Endothelial cell of umbilical vein (primary cell): ENCODE results near the gene CCDC106.

Source experiments
- CTCF ChIP-seq, 2 donors: IDR thresholded peaks; 1 replicate in 1 of 2; 2 replicates in 1 of 2; pipeline ENCODE4 v1.5.1; 2011; ENCODE audit warnings: low read length in 2 of 2, mild to moderate bottlenecking in 2 of 2, moderate library complexity in 2 of 2, control low read depth in 1 of 2, inconsistent platforms in 1 of 2, low read depth in 1 of 2; ENCODE audit not compliant: insufficient read depth in 1 of 2; ENCODE audit errors: extremely low read depth in 1 of 2
- EZH2 ChIP-seq: IDR thresholded peaks from 2 replicates; pipeline ENCODE4 v1.6.1; 2012; ENCODE audit warnings: borderline replicate concordance, low read depth, mild to moderate bottlenecking, moderate library complexity, low read length, inconsistent platforms; ENCODE audit not compliant: severe bottlenecking
- MAX ChIP-seq: IDR thresholded peaks from 2 replicates; pipeline ENCODE4 v1.6.1; 2011; ENCODE audit not compliant: insufficient read depth, insufficient read length
- MYC ChIP-seq: IDR thresholded peaks from one replicate; pipeline ENCODE4 v1.6.1; 2011; ENCODE audit warnings: mild to moderate bottlenecking, low read depth, low read length
- POLR2A ChIP-seq: IDR thresholded peaks from 2 replicates; pipeline ENCODE4 v1.6.1; 2012; ENCODE audit warnings: low read depth, mild to moderate bottlenecking, control low read depth, low read length
- POLR2AphosphoS5 ChIP-seq: IDR thresholded peaks from 2 replicates; pipeline ENCODE4 v1.6.1; 2012; ENCODE audit warnings: low read depth, mild to moderate bottlenecking, control low read depth, low read length, moderate library complexity; ENCODE audit not compliant: insufficient read depth

GRCh38 chr19:55661826-55662225 is 13.8 kb downstream of the CCDC106 start:
- TF ChIP-seq POLR2AphosphoS5 (no peak), EZH2 (no peak), CTCF (IDR thresholded peaks at IDR 0.05; ENCODE audit: extremely low read depth in 1 of 2, insufficient read depth in 1 of 2, low read depth in 1 of 2, low read length in 2 of 2) (no peak), POLR2A (no peak), MYC (no peak), MAX (no peak)
